ENCODE measurements around the gene PERM1.
"Not testable (repeated sequence)": the region's sequence is repeated elsewhere in the genome, so short reads cannot be mapped to it uniquely, and the experiment has no call there.

The PERM1 gene

DNA sequence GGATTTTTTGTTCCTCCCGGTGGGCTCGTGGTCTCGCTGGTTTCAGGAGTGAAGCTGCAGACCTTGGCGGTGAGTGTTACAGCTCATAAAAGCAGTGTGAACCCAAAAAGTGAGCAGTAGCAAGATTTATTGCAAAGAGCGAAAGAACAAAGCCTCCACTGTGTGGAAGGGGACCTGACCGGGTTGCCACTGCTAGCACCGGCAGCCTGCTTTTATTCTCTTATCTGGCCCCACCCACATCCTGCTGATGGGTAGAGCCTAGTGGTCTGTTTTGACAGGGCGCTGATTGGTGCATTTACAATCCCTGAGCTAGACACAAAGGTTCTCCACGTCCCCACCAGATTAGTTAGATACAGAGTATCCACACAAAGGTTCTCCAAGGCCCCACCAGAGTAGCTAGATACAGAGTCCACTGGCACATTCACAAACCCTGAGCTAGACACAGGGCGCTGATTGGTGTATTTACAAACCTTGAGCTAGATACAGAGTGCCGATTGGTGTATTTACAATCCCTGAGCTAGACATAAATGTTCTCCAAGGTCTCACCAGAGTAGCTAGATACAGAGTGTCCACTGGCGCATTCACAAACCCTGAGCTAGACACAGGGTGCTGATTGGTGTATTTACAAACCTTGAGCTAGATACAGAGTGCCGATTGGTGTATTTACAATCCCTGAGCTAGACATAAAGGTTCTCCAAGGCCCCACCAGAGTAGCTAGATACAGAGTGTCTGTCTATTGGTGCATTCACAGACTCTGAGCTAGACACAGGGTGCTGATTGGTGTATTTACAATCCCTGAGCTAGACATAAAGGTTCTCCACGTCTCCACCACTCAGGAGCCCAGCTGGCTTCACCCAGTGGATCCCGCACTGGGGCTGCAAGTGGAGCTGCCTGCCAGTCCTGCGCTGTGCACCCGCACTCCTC is 35.8 kb upstream of the PERM1 start:
- not testable (repeated sequence) for DNase-seq (ENCODE audit: low read depth in 2 of 2)

GRCh38 chr1:1014799-1015681 is 33.1 kb upstream of the PERM1 start:
- no peak for DNase-seq (ENCODE audit: low read depth in 2 of 2)

DNA sequence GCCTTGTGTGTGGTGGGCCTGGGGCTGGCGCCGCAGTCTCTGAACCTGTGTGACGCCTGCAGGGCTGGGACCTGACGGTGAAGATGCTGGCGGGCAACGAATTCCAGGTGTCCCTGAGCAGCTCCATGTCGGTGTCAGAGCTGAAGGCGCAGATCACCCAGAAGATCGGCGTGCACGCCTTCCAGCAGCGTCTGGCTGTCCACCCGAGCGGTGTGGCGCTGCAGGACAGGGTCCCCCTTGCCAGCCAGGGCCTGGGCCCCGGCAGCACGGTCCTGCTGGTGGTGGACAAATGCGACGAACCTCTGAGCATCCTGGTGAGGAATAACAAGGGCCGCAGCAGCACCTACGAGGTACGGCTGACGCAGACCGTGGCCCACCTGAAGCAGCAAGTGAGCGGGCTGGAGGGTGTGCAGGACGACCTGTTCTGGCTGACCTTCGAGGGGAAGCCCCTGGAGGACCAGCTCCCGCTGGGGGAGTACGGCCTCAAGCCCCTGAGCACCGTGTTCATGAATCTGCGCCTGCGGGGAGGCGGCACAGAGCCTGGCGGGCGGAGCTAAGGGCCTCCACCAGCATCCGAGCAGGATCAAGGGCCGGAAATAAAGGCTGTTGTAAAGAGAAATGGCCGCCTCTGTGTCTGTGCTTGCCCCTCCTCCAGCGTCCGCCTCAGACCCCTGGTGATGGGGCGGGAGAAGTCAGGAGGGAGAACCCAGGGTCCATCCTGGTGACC is 32.2 kb upstream of the PERM1 start:
- no peak for DNase-seq (ENCODE audit: low read depth in 2 of 2)

DNA sequence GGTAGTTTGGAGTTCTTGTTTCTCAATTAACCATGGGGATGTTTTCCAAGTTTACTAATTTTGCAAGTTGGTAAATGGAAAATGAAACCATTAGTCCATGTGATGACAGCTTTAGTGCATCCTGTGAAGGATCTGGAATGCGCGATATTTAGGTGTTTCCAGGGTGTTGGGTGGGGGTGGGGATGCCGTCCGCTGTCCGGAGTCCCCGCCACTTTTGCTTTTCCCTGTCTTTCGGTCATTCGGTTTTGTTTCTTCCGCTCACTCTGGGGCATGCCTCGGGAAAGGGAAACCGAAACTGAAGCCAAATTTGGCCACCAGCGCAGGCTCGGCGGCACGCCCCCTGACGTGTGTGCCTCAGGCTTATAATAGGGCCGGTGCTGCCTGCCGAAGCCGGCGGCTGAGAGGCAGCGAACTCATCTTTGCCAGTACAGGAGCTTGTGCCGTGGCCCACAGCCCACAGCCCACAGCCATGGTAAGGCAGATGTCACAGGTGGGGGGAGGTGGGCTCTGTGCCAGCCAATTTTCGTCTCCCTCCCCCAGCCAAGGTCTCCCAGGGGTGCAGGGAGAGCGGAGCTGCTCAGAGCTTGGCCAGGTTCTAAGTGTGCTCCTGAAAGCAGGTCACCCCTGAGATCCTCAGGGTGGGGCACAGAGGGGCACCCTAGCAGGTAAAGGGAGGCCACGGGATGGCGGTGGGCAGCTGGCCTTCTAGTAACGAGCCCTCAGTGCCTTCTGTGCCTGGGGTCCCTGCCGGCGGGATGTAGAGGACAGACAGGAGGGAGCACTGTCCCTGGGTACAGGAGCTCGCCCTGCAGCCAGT is 31.4 kb upstream of the PERM1 start, which contains the start of gene ISG15:
Gene ISG15 (plus strand): TSS at position 393 of the 817 bp plus-strand sequence. CDS start 77 bp downstream, at position 470.
- peak; percentile 70 to 81 for DNase-seq (ENCODE audit: low read depth in 2 of 2)

GRCh38 chr1:1012736-1013104 is 30.8 kb upstream of the PERM1 start:
- DNase-seq (ENCODE audit: low read depth in 2 of 2), result not testable (repeated sequence)

- DNase-seq (ENCODE audit: low read depth in 2 of 2), result no peak
These were observed 29.6 kb upstream of the PERM1 start for GRCh38 chr1:1011396-1011949.

DNA sequence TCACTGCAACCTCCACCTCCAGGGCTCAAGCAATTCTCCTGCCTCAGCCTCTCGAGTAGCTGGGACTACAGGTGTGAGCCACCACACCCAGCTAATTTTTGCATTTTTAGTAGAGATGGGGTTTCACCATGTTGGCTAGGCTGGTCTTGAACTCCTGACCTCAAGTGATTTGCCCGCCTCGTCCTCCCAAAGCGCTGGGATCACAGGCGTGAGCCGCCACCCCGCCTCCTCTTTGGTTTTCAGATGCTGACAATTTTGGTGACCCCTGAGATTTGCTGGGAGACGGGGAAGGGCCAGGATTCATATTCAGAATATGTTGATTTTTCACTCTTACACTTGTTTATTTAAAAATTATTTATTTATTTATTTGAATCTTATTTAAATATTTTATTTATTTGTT is 28.2 kb upstream of the PERM1 start:
- not testable (repeated sequence) for DNase-seq (ENCODE audit: low read depth in 2 of 2)

DNA sequence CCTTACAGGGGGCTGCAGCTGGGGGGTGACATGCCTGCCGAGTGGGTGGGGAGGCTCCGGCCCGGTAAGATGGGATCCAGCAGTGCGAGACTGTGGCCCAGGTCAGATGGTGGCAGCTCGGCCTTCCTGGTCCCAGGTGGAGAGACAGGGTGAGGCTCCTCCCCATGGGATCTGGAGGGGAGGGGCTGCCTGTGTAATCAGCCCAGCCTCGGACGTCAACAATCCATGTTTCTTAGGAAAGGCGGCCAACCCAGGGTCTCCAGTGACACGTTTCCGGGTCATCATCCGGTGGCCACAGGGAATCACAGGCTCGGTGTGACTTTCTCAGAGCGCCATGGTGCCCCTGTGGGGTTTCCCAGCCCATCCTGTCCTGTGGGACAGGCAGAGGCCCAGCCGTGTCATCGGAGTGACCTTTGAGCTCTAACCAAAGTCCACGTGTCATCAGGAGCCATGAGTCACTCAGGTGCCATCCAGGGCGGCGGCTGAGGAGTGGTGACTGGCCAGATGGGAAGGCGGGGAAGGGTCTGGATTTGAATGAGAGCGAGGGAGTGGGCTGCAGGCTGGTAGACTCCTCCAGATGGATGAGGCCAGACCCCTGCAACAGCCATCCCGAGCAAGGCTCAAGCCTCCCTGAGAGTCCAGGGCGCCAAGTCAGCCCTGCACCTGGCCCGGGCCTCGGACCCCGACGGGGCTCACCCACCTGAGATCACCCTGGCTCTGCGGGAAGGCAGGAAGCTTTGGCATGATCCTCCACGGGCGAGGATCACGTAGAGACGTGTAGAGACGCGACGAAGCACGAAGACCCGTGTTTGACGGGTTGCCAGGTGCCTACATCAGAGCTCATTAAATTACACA is 24.6 kb upstream of the PERM1 start:
- DNase-seq (ENCODE audit: low read depth in 2 of 2), result no peak

DNA sequence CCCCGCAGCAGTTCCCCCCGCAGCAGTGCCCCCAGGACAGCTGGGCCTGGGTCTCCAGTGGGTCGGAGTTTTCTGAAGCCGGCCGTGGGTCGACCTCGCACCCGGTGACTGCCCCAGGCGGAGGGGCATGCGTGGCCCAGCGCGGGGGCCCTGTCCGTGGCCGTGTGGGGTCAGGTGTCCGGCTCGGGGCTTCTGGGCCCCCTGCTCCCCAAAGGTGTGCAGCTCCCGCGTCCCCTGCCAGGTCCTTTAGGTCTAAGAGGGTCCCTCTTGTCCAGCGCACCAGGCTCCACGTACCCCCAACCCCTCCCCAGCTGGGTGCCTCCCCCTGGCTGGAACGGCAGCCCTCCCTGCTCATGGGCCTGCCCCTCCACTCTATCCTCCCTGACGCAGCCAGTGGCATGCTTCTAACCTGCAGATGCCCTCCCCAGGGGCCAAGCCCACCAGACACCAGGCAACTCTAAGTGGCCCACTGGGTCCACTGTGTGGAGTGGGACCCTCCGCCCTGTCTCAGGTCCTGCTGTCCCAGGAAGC is 23.9 kb upstream of the PERM1 start:
- no peak for DNase-seq (ENCODE audit: low read depth in 2 of 2)

- DNase-seq (ENCODE audit: low read depth in 2 of 2), result no peak
These were observed 23.1 kb upstream of the PERM1 start for GRCh38 chr1:1004780-1005697.

DNA sequence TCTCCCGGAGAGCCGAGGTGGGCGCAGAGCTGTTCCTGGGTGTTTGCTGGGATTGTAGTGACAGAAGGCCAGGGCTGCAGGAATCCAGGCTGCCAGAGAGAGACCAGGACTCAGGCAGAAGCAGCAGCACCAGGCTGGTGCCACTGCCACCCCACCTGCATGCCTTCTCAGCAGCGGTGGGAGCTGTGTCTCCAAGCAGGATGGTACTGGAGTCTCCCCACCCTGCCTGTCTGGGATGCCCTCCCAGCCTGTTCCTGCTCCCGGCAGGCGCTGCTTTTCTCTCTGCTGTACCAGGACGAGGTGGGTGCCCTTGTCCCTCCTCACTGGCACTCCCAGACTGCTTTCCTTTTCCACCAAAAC is 22.5 kb upstream of the PERM1 start:
- no peak for DNase-seq (ENCODE audit: low read depth in 2 of 2)

- DNase-seq (ENCODE audit: low read depth in 2 of 2), result no peak
These were observed 21.9 kb upstream of the PERM1 start for GRCh38 chr1:1003618-1004419.

DNA sequence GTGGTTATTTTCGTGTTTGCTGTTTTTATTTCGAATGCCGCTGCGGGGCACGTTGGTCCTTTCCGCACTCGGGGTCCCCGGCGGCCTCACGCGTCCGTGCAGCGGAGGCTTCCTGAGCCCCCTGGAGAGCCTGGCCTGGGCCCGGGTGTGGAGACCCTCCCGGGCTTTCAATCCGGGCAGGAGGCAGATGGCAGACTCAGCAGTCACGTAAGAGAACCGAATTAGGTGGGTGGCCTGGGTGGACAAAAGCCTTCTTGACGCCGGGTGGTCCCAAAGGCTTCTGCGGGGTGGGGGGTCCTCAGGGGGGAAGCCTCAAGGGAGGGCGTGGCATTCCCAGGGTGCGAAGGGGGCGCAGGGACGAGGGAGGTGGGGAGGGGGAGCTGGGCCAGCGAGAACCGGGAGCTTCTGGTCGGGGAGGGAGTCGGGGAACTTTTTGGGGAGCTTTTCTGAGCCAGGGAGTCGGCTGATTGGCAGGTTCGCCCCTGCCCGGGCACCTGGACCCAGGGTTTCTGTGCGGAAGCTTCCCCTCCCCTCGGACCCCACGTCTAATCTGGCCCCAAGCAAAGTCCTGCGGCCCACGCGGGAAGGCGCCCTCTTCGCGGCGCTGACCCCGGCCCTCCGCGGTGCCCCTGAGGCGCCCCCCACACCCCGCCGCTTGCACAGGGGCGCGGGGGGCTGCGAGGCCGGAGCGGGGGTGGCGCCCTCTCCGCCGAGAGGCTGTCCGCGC is 19.3 kb upstream of the PERM1 start:
- no peak for DNase-seq (ENCODE audit: low read depth in 2 of 2)

DNA sequence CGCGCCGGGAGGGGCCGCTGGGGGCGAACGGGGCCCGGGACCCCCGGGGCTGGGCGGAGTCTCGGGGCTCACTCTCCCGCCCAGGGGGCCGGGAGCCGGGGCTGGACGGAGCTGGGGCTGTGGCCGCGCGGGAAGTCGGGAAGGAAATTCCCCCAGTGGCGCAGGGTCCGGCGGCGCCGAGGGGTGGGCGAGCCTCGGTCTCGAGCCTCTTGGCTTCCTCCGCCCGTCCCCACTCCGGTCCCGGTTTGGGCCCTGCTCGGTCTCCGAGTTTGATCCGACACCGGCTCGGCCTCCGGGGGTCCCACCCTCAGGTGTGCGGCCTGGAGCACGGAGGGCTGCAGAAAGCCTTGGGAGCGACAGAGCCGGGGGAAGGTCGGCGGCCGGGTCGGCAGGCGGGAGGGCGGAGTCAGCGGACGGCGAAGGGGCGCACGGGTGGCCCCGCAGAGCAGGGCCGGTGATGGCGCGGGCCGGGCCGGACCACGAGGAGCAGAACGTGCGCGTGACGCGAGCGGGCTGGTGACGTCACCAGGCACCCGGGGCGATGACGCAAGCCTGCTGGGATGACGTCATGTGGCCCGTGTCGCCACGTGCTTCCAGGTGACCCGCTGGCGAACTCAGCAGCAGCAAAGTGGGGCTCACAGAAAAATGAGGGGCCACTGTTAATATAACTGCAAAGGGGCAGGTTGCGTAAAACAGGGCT is 18.6 kb upstream of the PERM1 start:
- DNase-seq (ENCODE audit: low read depth in 2 of 2), result peak in 1 of 2 donors; percentile 48

- DNase-seq (ENCODE audit: low read depth in 2 of 2), result no peak
These were observed 17.9 kb upstream of the PERM1 start, which contains the start of gene HES4 for GRCh38 chr1:999725-1000356. HES4 (minus strand) TSS chr1:1000097; CDS start chr1:999973, 124 bp downstream.
